Natural killer cell treated with Interleukin-12 subunit alpha and Interleukin-12 subunit beta and Interleukin-15 and Interleukin-18, amount 100 ng/mL, for 72 hours (primary cell): ENCODE measurements around the gene PHF1. TPM values are rescaled to one million over a fixed set of nuclear protein-coding genes. Genes with fewer than 3 reads are reported as not detected.

Experiments used
- ATAC-seq, 2 donors: fragments of 150-1000 bp; cut with Tn5 transposase in 1 of 2; sonication (Bioruptor Pico), chemical (Tn5 transposase) in 1 of 2; 2 replicates each; pipeline ENCODE4 v1.10.0; 2021
- DNase-seq: peaks from one replicate; pipeline ENCODE4 v3.0.0; 2022; ENCODE audit warnings: low spot score
- H3K27ac Mint-ChIP-seq, 2 donors: 1 replicate in 1 of 2; 2 replicates in 1 of 2; pipeline ENCODE4 v1.8.0; 2022; ENCODE audit warnings: mixed read lengths in 2 of 2, mild to moderate bottlenecking in 1 of 2, moderate library complexity in 1 of 2
- H3K27me3 Mint-ChIP-seq, 2 donors: 1 replicate in 1 of 2; 2 replicates in 1 of 2; pipeline ENCODE4 v1.8.0; 2022; ENCODE audit warnings: mixed read lengths in 2 of 2
- H3K36me3 Mint-ChIP-seq: one replicate; pipeline ENCODE4 v1.8.0; 2022; ENCODE audit warnings: mixed read lengths
- H3K4me1 Mint-ChIP-seq, 2 donors: 1 replicate in 1 of 2; 2 replicates in 1 of 2; pipeline ENCODE4 v1.8.0; 2022; ENCODE audit warnings: low read depth in 2 of 2, mixed read lengths in 2 of 2, mild to moderate bottlenecking in 1 of 2
- H3K4me3 Mint-ChIP-seq: one replicate; pipeline ENCODE4 v1.8.0; 2022; ENCODE audit warnings: mixed read lengths
- H3K9me3 Mint-ChIP-seq: 2 replicates; pipeline ENCODE4 v1.8.0; 2022; ENCODE audit warnings: mixed read lengths
- total RNA-seq, 2 donors: library from RNA; stranded (reverse); gene quantifications; one replicate each; pipeline ENCODE4 v1.2.3, GENCODE V29; 2022

PHF1 gene
- total RNA-seq, 2 donors from 2014 or later, result 46.5 to 66.6 TPM

DNA sequence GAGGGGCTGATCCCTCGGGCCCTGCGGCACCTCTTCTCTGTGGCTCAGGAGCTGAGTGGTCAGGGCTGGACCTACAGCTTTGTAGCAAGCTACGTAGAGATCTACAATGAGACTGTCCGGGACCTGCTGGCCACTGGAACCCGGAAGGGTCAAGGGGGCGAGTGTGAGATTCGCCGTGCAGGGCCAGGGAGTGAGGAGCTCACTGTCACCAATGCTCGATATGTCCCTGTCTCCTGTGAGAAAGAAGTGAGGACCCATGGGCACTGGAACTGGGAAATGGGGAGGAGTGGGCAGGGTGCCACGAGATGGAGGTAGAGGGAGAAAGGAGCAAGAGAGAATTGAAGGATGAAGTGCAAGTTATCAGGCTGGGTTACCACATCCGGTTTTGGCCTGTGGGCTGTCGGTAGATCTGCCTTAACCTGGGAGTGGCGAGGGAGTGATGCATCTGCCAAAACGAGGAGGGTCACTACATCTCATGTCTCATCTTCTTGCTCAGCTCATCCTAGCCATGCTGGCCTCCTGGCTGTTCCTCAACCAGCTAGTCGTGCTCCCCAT is 5.4 kb upstream of the PHF1 start:
- H3K27me3 Mint-ChIP-seq, result no peaks in the 10 kb centered on the region
- DNase-seq, result no peak
- H3K9me3 Mint-ChIP-seq, result no peaks in the 10 kb centered on the region
- no peak for ATAC-seq
- H3K4me3 Mint-ChIP-seq, result no peak overlapping the region
- H3K36me3 Mint-ChIP-seq, result peaks cover 8% of the 10 kb centered on the region
- peaks cover 15 to 30% of the 10 kb centered on the region in 2 donors for H3K4me1 Mint-ChIP-seq
- H3K27ac Mint-ChIP-seq, result no peak overlapping the region

GRCh38 chr6:33406126-33406525 is 4.7 kb upstream of the PHF1 start:
- no peaks in the 10 kb centered on the region for H3K27me3 Mint-ChIP-seq
- no peak overlapping the region for H3K4me3 Mint-ChIP-seq
- H3K4me1 Mint-ChIP-seq, result peaks cover 15 to 30% of the 10 kb centered on the region in 2 donors
- no peaks in the 10 kb centered on the region for H3K9me3 Mint-ChIP-seq
- ATAC-seq (no peak), DNase-seq (no peak)
- peaks cover 8% of the 10 kb centered on the region for H3K36me3 Mint-ChIP-seq
- H3K27ac Mint-ChIP-seq, result no peak overlapping the region

- Mint-ChIP-seq H3K27ac (peak overlapping the region in 1 of 2 donors; percentile 53), H3K27me3 (no peaks in the 10 kb centered on the region), H3K9me3 (no peaks in the 10 kb centered on the region), H3K36me3 (peaks cover 8% of the 10 kb centered on the region), H3K4me3 (no peak overlapping the region), H3K4me1 (peaks cover 20 to 31% of the 10 kb centered on the region in 2 donors)
- no peak for ATAC-seq
- DNase-seq, result no peak
These were observed 3.6 kb upstream of the PHF1 start for GRCh38 chr6:33407132-33407718.

DNA sequence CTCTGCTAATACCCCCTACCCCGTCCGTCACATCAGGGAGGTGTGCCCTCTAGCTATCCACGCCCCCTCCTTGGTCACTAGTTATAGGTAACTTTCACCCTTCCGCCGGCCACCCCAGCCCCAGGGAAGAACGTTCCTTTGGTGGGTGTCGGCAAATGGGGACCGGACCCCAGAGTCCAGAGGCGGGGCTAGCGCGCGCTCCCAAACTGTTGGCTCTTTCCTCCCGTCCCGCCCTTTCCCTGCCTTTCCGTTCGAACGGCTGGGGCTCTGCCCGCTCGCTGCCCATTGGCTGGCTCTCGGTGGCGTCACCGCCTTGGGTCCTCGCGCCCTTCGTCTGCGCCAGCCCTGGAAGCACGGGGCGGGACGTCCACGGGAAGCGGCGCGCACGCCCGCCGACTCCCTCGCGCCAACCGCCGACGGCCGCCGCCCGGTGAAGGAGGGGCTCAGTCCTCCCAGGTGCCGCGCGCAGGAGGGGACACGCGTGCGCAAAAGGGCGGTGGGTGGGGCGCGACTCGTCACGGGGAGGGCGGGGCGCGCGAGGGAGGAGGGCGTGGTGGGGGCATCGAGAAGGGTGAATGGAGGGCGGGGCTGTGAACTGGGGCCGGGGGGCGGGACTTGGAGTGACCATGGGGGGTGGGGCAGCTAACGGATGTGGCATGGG is 634 bp upstream of the PHF1 start:
- DNase-seq (peak; percentile 100), ATAC-seq (peak; percentile 90 to 92)
- Mint-ChIP-seq H3K9me3 (no peaks in the 10 kb centered on the region), H3K4me3 (peak overlapping the region; percentile 88), H3K27me3 (no peaks in the 10 kb centered on the region), H3K27ac (peak overlapping the region; percentile 89 to 94), H3K4me1 (peaks cover 37 to 40% of the 10 kb centered on the region in 2 donors), H3K36me3 (peaks cover 6% of the 10 kb centered on the region)

DNA sequence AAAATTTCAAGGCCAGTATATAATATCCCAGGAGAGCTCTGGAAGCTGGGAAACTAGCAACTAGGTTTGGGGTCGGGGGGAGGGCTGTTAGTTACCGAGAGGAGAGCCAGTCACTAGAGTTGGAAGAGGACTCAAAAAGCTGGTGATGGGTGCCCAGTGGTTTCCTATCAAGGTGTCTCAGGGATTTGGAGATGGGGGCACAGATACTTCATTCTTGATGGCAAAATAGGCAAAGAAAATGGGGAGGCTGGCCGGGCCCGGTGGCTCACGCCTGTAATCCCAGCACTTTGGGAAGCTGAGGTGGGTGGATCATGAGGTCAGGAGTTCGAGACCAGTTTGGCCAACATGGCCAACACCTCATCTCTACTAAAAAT is 805 bp downstream of the PHF1 start:
- Mint-ChIP-seq H3K27me3 (no peaks in the 10 kb centered on the region), H3K27ac (peak overlapping the region; percentile 73 to 89), H3K36me3 (peaks cover 13% of the 10 kb centered on the region), H3K9me3 (no peaks in the 10 kb centered on the region), H3K4me3 (peak overlapping the region; percentile 88), H3K4me1 (peaks cover 43 to 51% of the 10 kb centered on the region in 2 donors)
- no peak for ATAC-seq
- DNase-seq, result no peak

DNA sequence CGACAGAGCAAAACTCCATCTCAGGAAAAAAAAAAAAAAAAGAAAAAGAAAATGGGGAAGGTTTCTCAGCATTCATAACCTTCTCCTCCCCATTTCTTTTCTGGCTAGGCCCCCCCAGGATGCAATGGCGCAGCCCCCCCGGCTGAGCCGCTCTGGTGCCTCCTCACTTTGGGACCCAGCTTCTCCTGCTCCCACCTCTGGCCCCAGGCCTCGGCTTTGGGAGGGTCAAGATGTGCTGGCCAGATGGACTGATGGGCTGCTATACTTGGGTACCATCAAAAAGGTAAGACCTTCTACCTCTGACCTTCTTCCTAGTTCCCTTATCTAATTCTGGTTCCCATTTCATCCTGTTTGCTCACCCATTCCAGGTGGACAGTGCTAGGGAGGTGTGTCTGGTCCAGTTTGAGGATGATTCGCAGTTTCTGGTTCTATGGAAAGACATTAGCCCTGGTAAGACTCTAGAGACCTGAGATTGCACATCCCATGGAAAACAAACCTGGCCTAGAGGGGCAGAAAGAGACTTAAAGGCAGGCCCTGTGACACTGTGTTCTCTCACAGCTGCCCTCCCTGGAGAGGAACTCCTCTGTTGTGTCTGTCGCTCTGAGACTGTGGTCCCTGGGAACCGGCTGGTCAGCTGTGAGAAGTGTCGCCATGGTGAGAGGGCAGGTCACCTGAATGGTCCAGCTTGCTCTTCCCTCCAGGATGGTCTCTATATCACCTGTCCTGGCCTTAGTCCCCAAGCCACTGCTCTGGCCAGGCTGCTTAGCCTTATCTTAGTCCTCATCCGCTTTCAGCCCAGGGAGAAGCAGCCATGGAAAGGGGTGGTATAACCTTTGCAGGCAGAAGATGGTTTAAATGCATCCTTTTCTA is 1.6 kb downstream of the PHF1 start:
- H3K27ac Mint-ChIP-seq, result peak overlapping the region; percentile 29 to 89
- peaks cover 51 to 59% of the 10 kb centered on the region in 2 donors for H3K4me1 Mint-ChIP-seq
- peak overlapping the region; percentile 88 for H3K4me3 Mint-ChIP-seq
- DNase-seq (no peak), ATAC-seq (no peak)
- no peaks in the 10 kb centered on the region for H3K9me3 Mint-ChIP-seq
- H3K36me3 Mint-ChIP-seq, result peaks cover 13% of the 10 kb centered on the region
- H3K27me3 Mint-ChIP-seq, result no peaks in the 10 kb centered on the region

DNA sequence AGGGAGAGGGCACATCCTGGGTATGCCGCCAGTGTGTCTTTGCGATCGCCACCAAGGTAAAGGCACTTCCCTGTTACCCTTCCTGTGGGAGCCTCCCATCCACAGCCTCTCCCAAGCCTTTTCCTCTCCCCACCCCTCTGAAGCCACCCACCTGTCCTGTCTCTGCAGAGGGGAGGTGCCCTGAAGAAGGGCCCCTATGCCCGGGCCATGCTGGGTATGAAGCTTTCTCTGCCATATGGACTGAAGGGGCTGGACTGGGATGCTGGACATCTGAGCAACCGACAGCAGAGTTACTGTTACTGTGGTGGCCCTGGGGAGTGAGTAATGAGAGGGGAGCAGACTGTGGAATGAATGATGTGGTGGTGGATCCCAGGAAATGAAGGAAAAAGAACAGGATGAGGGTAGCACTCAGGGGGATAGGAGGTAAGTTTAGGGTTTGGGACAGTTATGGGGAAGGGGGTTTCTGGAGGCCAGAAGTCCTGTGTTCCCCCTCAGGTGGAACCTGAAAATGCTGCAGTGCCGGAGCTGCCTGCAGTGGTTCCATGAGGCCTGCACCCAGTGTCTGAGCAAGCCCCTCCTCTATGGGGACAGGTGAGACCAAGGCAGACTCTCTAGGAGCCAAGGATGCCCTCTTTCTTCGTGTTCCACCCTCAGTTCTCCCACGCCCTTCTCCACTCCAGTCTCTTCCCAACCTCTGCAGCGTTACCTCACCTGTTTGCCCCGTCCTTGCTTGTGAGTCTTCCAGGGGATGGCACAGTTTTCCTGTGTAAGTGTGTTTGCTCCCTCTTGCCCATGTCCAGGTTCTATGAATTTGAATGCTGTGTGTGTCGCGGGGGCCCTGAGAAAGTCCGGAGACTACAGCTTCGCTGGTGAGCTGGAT is 2.7 kb downstream of the PHF1 start:
- ATAC-seq (no peak), DNase-seq (no peak)
- no peaks in the 10 kb centered on the region for H3K27me3 Mint-ChIP-seq
- peak overlapping the region; percentile 75 for H3K4me3 Mint-ChIP-seq
- H3K36me3 Mint-ChIP-seq, result peaks cover 13% of the 10 kb centered on the region
- H3K9me3 Mint-ChIP-seq, result no peaks in the 10 kb centered on the region
- peaks cover 57 to 64% of the 10 kb centered on the region in 2 donors for H3K4me1 Mint-ChIP-seq
- H3K27ac Mint-ChIP-seq, result peak overlapping the region; percentile 29 to 89

- Mint-ChIP-seq H3K4me3 (no peak overlapping the region), H3K27ac (peak overlapping the region; percentile 100), H3K27me3 (no peaks in the 10 kb centered on the region), H3K9me3 (no peaks in the 10 kb centered on the region), H3K36me3 (peaks cover 13% of the 10 kb centered on the region), H3K4me1 (peaks cover 62 to 69% of the 10 kb centered on the region in 2 donors)
- ATAC-seq, result no peak
- DNase-seq, result no peak
These were observed 3.9 kb downstream of the PHF1 start for GRCh38 chr6:33414592-33415271.

DNA sequence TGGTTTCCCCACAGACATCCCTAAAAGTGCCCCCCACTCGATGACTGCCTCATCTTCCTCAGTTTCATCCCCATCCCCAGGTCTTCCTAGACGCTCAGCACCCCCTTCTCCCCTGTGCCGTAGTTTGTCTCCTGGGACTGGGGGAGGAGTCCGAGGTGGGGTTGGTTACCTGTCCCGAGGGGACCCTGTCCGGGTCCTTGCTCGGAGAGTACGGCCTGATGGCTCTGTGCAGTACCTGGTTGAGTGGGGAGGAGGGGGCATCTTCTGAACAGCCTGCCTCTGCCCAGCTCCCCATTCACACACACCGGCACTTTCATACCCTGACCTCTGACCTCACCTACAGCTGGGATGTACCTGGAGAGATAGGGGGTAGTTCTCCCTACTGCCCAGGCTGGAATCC is 5.0 kb downstream of the PHF1 start:
- Mint-ChIP-seq H3K27me3 (no peaks in the 10 kb centered on the region), H3K36me3 (peaks cover 13% of the 10 kb centered on the region), H3K9me3 (no peaks in the 10 kb centered on the region), H3K27ac (peak overlapping the region; percentile 100), H3K4me3 (peak overlapping the region; percentile 99), H3K4me1 (peaks cover 60 to 68% of the 10 kb centered on the region in 2 donors)
- no peak for DNase-seq
- ATAC-seq, result no peak

DNA sequence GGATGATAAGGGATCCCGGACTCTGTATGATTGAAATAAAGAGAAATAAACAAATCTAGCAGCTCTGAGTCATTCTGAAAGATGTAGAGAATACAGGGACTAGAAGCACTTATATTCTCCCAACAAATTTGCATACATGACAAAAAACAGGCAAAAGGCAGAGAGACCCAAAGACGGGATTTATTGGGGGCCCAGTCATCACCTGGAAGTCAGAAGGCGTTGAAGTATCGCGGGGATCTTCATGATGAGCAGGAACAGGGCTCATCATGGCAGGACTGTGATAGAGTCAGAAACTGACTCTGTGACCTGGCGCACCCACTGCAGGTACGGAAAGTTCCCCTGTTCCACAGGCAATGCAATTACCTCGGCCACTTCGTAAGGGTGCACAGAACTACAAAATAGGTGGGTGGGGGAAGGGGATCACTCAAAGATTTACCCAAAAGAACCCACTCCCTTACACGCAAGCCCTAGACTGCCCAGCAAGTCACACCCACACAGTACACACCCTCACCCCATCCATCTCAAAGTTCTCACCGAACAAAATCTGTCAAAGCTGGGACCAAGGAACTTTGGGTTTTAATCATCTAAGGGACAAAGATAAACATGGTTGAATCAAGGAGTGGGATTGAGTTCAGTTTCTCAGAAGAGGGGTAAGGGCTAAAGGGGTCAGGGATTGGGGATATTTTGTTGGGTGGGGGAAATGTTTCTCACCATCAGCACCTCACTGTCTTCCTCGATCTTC is 5.7 kb downstream of the PHF1 start:
- H3K27me3 Mint-ChIP-seq, result no peaks in the 10 kb centered on the region
- peak overlapping the region; percentile 100 for H3K27ac Mint-ChIP-seq

GRCh38 chr6:33417128-33417902 is 6.5 kb downstream of the PHF1 start:
- ATAC-seq, result no peak
- Mint-ChIP-seq H3K27me3 (no peaks in the 10 kb centered on the region), H3K4me1 (peaks cover 68 to 70% of the 10 kb centered on the region in 2 donors), H3K27ac (peak overlapping the region; percentile 100), H3K4me3 (peak overlapping the region; percentile 99), H3K9me3 (no peaks in the 10 kb centered on the region), H3K36me3 (peaks cover 13% of the 10 kb centered on the region)
- DNase-seq, result no peak

More for the DNA sequence above, 5.7 kb downstream of the PHF1 start:
- Mint-ChIP-seq H3K4me1 (peaks cover 67 to 72% of the 10 kb centered on the region in 2 donors), H3K36me3 (peaks cover 13% of the 10 kb centered on the region), H3K4me3 (peak overlapping the region; percentile 99), H3K9me3 (no peaks in the 10 kb centered on the region)
- no peak for DNase-seq
- peak in 1 of 2 donors; percentile 0 for ATAC-seq
